Upper lobe of left lung (tissue), 6 donors: Measurements from ENCODE around the gene OR51V1. TPM values are rescaled to one million over a fixed set of nuclear protein-coding genes. Genes with fewer than 3 reads are reported as not detected.
"Not testable (repeated sequence)": the region's sequence is repeated elsewhere in the genome, so short reads cannot be mapped to it uniquely, and the experiment has no call there.

ENCODE experiments used
- ATAC-seq, 2 donors: fragments of 200-7000 bp; cut with Tn5 transposase; one replicate each; pipeline ENCODE4 v1.9.1; 2022; ENCODE audit warnings: mild to moderate bottlenecking in 2 of 2, moderate library complexity in 2 of 2; ENCODE audit not compliant: low FRiP score in 2 of 2
- DNase-seq, 2 donors: peaks; one replicate each; pipeline ENCODE4 v3.0.0-alpha.2; 2019 to 2020
- H3K27ac ChIP-seq, 4 donors: fragments of 200-600 bp; sonication (generic); one replicate each; pipeline ENCODE4 v1.5.1; 2016 to 2019
- H3K27me3 ChIP-seq, 4 donors: fragments of 200-600 bp; sonication (generic); one replicate each; pipeline ENCODE4 v1.5.1; 2017 to 2019
- H3K36me3 ChIP-seq, 4 donors: fragments of 200-600 bp; sonication (generic); one replicate each; pipeline ENCODE4 v1.5.1; 2016 to 2019
- H3K4me1 ChIP-seq, 4 donors: fragments of 200-600 bp; sonication (generic); one replicate each; pipeline ENCODE4 v1.5.1; 2018 to 2019
- H3K4me3 ChIP-seq, 4 donors: fragments of 200-600 bp; sonication (generic); one replicate each; pipeline ENCODE4 v1.5.1; 2017 to 2019; ENCODE audit warnings: mild to moderate bottlenecking in 2 of 4, moderate library complexity in 1 of 4
- H3K9me3 ChIP-seq, 4 donors: fragments of 200-600 bp; sonication (generic); one replicate each; pipeline ENCODE4 v1.5.1; 2018 to 2019
- EP300 ChIP-seq, 4 donors: sonication (generic); formaldehyde crosslinking; IDR thresholded peaks; one replicate each; pipeline ENCODE4 v1.5.1; 2017; ENCODE audit warnings: antibody characterized with exemption in 4 of 4, control low read depth in 2 of 4
- POLR2A ChIP-seq, 4 donors: fragments of 450-650 bp; IDR thresholded peaks; one replicate each; pipeline ENCODE4 v1.5.1; 2016 to 2017; ENCODE audit warnings: antibody characterized with exemption in 4 of 4, mild to moderate bottlenecking in 2 of 4
- POLR2AphosphoS5 ChIP-seq, 2 donors: sonication (generic); formaldehyde crosslinking; IDR thresholded peaks; one replicate each; pipeline ENCODE4 v1.5.1; 2017; ENCODE audit warnings: antibody characterized with exemption in 2 of 2
- WGBS, 2 donors: methylation state at CpG; one replicate each; pipeline ENCODE4 v1.1.5; 2017 to 2018; 5-methylcytosine and 5-hydroxymethylcytosine counted together
- total RNA-seq, 6 donors: library from RNA; depleted of rRNA in 4 of 6; stranded (reverse); fragments of >200 nt in 4 of 6; gene quantifications; one replicate each; pipeline versions ENCODE4 v1.1.0 to v1.2.1, GENCODE V29; 2016 to 2021
- TF ChIP-seq, protein P1 (sequence below), 6 experiments: fragments of 450-650 bp in 4 of 6; fragments of 200-600 bp in 2 of 6; sonication (generic) in 2 of 6; IDR thresholded peaks; one replicate each; pipeline ENCODE4 v1.5.1; 2016 to 2019; ENCODE audit warnings: antibody characterized with exemption in 6 of 6
- donor health status: DM: no; HTN: no; CAD: no; lungs with moderate emphysema.
- donor health status: DM: no; HTN: yes; CAD: no; lungs with severe emphysema.

Gene OR51V1, protein sequence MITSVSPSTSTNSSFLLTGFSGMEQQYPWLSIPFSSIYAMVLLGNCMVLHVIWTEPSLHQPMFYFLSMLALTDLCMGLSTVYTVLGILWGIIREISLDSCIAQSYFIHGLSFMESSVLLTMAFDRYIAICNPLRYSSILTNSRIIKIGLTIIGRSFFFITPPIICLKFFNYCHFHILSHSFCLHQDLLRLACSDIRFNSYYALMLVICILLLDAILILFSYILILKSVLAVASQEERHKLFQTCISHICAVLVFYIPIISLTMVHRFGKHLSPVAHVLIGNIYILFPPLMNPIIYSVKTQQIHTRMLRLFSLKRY
- total RNA-seq, result not detected

DNA sequence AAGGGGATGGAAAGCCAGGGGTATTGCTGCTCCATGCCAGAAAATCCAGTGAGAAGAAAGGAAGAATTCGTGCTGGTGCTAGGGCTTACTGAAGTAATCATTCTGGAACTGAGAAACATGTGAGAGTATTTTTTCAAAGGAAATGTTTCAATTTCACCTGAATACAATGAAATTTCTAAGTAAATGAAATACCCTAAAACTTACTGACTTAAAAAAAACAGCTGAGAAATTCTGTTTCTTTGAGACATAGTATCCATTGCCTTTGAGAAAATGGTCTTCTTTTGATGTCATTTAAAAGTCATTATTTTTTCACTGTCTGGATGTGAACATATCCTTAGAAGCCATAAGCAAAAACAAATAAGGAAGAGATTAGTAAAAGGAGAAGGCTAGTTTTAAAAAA, at the start of gene OR51V1:
Gene OR51V1 (minus strand): TSS at position 101 of the 400 bp plus-strand sequence. CDS start 0 bp downstream, at position 101.
- no peak within 1 kb of the TSS for H3K4me3 ChIP-seq
- H3K27ac ChIP-seq, result no peak within 1 kb of the TSS
- no peaks in the 10 kb centered on the region for H3K9me3 ChIP-seq
- WGBS, 2 donors, result 65 to 70% methylated on average over 1 of the region's 1 CpG
- no peaks in the 10 kb centered on the region for H3K27me3 ChIP-seq
- DNase-seq (no peak), ATAC-seq (no peak)
- no peaks in the 10 kb centered on the region for H3K36me3 ChIP-seq
- TF ChIP-seq, protein P1, sequence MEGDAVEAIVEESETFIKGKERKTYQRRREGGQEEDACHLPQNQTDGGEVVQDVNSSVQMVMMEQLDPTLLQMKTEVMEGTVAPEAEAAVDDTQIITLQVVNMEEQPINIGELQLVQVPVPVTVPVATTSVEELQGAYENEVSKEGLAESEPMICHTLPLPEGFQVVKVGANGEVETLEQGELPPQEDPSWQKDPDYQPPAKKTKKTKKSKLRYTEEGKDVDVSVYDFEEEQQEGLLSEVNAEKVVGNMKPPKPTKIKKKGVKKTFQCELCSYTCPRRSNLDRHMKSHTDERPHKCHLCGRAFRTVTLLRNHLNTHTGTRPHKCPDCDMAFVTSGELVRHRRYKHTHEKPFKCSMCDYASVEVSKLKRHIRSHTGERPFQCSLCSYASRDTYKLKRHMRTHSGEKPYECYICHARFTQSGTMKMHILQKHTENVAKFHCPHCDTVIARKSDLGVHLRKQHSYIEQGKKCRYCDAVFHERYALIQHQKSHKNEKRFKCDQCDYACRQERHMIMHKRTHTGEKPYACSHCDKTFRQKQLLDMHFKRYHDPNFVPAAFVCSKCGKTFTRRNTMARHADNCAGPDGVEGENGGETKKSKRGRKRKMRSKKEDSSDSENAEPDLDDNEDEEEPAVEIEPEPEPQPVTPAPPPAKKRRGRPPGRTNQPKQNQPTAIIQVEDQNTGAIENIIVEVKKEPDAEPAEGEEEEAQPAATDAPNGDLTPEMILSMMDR (IDR thresholded peaks at IDR 0.05), result no peak
- TF ChIP-seq EP300 (IDR thresholded peaks at IDR 0.05) (no peak), POLR2AphosphoS5 (IDR thresholded peaks at IDR 0.05) (no peak), POLR2A (IDR thresholded peaks at IDR 0.05) (no peak)
- H3K4me1 ChIP-seq, result no peaks in the 10 kb centered on the region

DNA sequence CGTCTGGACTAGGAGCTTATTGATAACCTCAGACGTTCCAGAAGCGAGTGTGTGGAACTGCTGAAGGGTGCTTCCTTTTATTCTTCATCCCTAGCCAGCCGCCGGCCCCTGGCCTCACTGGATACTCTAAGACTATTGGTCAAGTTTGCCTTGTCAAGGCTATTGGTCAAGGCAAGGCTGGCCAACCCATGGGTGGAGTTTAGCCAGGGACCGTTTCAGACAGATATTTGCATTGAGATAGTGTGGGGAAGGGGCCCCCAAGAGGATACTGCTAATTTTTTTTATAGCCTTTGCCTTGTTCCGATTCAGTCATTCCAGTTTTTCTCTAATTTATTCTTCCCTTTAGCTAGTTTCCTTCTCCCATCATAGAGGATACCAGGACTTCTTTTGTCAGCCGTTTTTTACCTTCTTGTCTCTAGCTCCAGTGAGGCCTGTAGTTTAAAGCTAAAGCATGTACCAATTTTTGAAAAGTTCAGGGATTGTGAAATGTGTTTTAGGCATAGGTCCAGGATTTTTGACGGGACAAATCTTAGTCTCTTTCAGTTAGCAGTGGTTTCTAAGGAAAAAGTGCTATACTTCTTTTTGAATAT, 49.4 kb upstream of the OR51V1 start, which contains the start of gene HBG1:
Gene HBG1 (minus strand): TSS at position 51 of the 590 bp plus-strand sequence. CDS start 53 bp downstream, outside the sequence.
- H3K4me1 ChIP-seq, H3K27ac ChIP-seq, ATAC-seq, H3K36me3 ChIP-seq, DNase-seq, H3K9me3 ChIP-seq, H3K4me3 ChIP-seq, H3K27me3 ChIP-seq: not testable (repeated sequence)
- 58% methylated on average over 2 to 4 of the region's 9 CpGs for WGBS, 2 donors

DNA sequence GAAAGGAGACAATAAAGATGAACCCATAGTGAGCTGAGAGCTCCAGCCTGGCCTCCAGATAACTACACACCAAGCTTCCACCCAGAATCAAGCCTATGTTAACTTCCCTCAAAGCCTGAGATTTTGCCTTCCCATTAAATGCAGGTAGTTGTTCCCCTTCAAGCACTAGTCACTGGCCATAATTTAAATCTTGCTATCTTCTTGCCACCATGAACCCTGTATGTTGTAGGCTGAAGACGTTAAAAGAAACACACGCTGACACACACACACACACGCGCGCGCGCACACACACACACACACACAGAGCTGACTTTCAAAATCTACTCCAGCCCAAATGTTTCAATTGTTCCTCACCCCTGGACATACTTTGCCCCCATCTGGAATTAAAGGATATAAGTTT, 48.0 kb upstream of the OR51V1 start:
- not testable (repeated sequence) for H3K4me3 ChIP-seq, DNase-seq, H3K9me3 ChIP-seq, H3K27ac ChIP-seq, H3K36me3 ChIP-seq, H3K4me1 ChIP-seq, H3K27me3 ChIP-seq, ATAC-seq
- 75 to 94% methylated on average over 7 of the region's 7 CpGs for WGBS, 2 donors

DNA sequence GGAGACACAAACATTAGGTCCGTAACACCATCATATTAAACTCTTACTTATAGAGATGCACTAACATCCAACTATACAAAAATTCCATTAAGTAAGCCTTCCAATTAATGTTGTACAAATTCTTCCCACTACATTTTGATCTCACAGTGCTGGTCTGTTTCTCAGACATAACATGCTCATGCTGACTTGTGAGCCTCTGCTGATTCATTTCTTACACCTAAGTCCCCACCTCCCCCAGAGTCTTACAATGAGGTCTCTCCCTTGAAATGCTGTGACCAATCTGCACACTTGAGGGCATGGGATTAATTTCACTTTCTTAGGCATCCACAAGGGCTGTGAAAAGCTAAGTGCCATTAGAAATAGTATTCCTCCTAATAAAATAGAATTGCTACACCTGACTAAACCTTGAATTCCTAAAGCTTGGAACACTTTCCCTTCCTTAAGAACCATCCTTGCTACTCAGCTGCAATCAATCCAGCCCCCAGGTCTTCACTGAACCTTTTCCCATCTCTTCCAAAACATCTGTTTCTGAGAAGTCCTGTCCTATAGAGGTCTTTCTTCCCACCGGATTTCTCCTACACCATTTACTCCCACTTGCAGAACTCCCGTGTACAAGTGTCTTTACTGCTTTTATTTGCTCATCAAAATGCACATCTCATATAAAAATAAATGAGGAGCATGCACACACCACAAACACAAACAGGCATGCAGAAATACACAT, 47.1 kb upstream of the OR51V1 start:
- H3K27ac ChIP-seq, result no peak overlapping the region
- 89 to 92% methylated on average over 3 of the region's 3 CpGs for WGBS, 2 donors

DNA sequence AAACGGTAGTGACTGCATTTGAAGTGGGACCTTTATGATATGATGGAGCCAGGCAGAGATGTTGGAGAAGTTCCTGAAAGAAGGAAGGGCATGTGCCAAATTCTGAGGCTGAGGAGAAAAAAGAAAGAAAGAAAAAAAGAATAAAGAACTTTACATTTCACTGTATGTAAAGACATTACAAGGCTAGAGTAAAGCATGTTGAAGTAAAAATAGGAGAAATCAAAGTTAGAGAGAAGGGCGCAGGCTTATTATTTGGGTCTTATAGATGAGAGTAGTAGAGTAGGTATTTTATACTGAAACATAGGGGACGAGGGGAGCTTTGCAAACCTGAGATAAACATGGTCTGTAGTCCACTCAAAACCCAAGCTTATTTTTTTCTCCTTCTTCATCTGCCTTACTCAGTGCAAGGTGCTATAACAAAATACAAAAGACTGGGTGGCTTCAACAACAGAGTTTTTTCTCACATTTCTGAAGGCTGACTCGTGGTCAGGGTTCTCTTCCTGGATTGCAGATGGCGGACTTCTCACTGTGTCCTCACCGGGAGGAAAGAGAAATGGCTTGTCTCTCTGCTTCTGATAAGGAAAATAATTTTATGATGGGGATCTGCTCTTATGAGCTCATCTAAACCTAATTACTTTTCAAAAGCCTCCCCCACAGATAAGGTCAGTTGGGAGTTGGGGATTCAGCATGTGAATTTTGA, 46.4 kb upstream of the OR51V1 start:
- TF ChIP-seq POLR2AphosphoS5 (IDR thresholded peaks at IDR 0.05), result no peak
- TF ChIP-seq EP300 (IDR thresholded peaks at IDR 0.05), result no peak
- TF ChIP-seq, protein P1 (IDR thresholded peaks at IDR 0.05), result no peak
- no peak for TF ChIP-seq POLR2A (IDR thresholded peaks at IDR 0.05)
- DNase-seq, result no peak
- ATAC-seq, result no peak
- WGBS, 2 donors, result 69 to 73% methylated on average over 6 of the region's 6 CpGs
- Histone ChIP-seq H3K4me1 (no peaks in the 10 kb centered on the region), H3K27me3 (no peaks in the 10 kb centered on the region), H3K27ac (no peak overlapping the region), H3K4me3 (no peak overlapping the region), H3K36me3 (no peaks in the 10 kb centered on the region), H3K9me3 (no peaks in the 10 kb centered on the region)

More for the DNA sequence above, 47.1 kb upstream of the OR51V1 start:
- DNase-seq, result no peak
- no peaks in the 10 kb centered on the region for H3K9me3 ChIP-seq
- H3K4me1 ChIP-seq, result no peaks in the 10 kb centered on the region
- H3K36me3 ChIP-seq, result no peaks in the 10 kb centered on the region
- no peak for ATAC-seq
- TF ChIP-seq, protein P1 (IDR thresholded peaks at IDR 0.05), result no peak
- no peak for TF ChIP-seq POLR2A (IDR thresholded peaks at IDR 0.05)
- TF ChIP-seq POLR2AphosphoS5 (IDR thresholded peaks at IDR 0.05), result no peak
- TF ChIP-seq EP300 (IDR thresholded peaks at IDR 0.05), result no peak
- no peak overlapping the region for H3K4me3 ChIP-seq
- H3K27me3 ChIP-seq, result no peaks in the 10 kb centered on the region
